IPS DF 19.7 (cell line): ENCODE data around the gene ADORA1.

Experiments used
- DNase-seq: peaks from one replicate; pipeline ENCODE4 v3.0.0-alpha.2; 2013; ENCODE audit warnings: low read depth, low spot score

Gene ADORA1

GRCh38 chr1:203127666-203128430 is at the start of gene ADORA1:
Gene ADORA1, plus strand, starts transcription at chr1:203127726. Its CDS starts 1,116 bp downstream, at chr1:203128842.
- no peak for DNase-seq

- no peak for DNase-seq
Measured at GRCh38 chr1:203077956-203078355, 49.6 kb upstream of the ADORA1 start.

- DNase-seq, result no peak
Measured at GRCh38 chr1:203078478-203078877, 49.0 kb upstream of the ADORA1 start.

- no peak for DNase-seq
Measured at GRCh38 chr1:203080456-203080855, 47.1 kb upstream of the ADORA1 start.

GRCh38 chr1:203081465-203082230 is 45.9 kb upstream of the ADORA1 start:
- no peak for DNase-seq

GRCh38 chr1:203082231-203082505 is 45.4 kb upstream of the ADORA1 start:
- no peak for DNase-seq

- DNase-seq, result no peak
Measured at GRCh38 chr1:203082571-203083462, 44.7 kb upstream of the ADORA1 start.

GRCh38 chr1:203083463-203083921 is 44.0 kb upstream of the ADORA1 start:
- no peak for DNase-seq

GRCh38 chr1:203084588-203085527 is 42.7 kb upstream of the ADORA1 start:
- no peak for DNase-seq

GRCh38 chr1:203085528-203086406 is 41.8 kb upstream of the ADORA1 start, which contains the start of gene MYOG:
Gene MYOG, minus strand, starts transcription at chr1:203086012. Its CDS starts 51 bp downstream, at chr1:203085961.
- no peak for DNase-seq

- DNase-seq, result no peak
Measured at GRCh38 chr1:203086992-203087763, 40.3 kb upstream of the ADORA1 start.

- DNase-seq, result no peak
Measured at GRCh38 chr1:203088441-203088840, 39.1 kb upstream of the ADORA1 start.

- DNase-seq, result no peak
Measured at GRCh38 chr1:203089001-203089650, 38.4 kb upstream of the ADORA1 start.

- no peak for DNase-seq
Measured at GRCh38 chr1:203089651-203090045, 37.9 kb upstream of the ADORA1 start.

- no peak for DNase-seq
Measured at GRCh38 chr1:203090421-203091198, 36.9 kb upstream of the ADORA1 start.

- DNase-seq, result no peak
Measured at GRCh38 chr1:203091199-203091477, 36.4 kb upstream of the ADORA1 start.

- DNase-seq, result no peak
Measured at GRCh38 chr1:203091761-203092330, 35.7 kb upstream of the ADORA1 start.
